Forelimb muscle (tissue), 1 donor: ENCODE data around the gene ZNF17. TPM values are rescaled to one million over a fixed set of nuclear protein-coding genes. Genes with fewer than 3 reads are reported as not detected.

Source experiments
- DNase-seq: peaks from one replicate; pipeline ENCODE4 v3.0.0-alpha.2; 2013; ENCODE audit warnings: low read depth
- polyA plus RNA-seq: library from polyadenylated mRNA; unstranded; fragments of 120-200 nt; gene quantifications from one replicate; pipeline ENCODE4 v1.2.1, GENCODE V29; 2013; ENCODE audit not compliant: insufficient read length

Gene ZNF17
- polyA plus RNA-seq, 1 donor: 7.9 TPM

- DNase-seq: no peak
These were observed 23.6 kb downstream of the ZNF17 start for GRCh38 chr19:57434386-57435061.

GRCh38 chr19:57435062-57435978, 24.4 kb downstream of the ZNF17 start, which contains the start of gene ZNF749:
Gene ZNF749 (plus strand): TSS chr19:57435325. CDS start chr19:57435579, 254 bp downstream.
- DNase-seq: peak; percentile 97

- DNase-seq: no peak
These were observed 25.5 kb downstream of the ZNF17 start for GRCh38 chr19:57436417-57436816.

GRCh38 chr19:57437931-57438330, 27.0 kb downstream of the ZNF17 start:
- no peak for DNase-seq

GRCh38 chr19:57438925-57439324, 28.0 kb downstream of the ZNF17 start:
- no peak for DNase-seq

- DNase-seq: no peak
These were observed 31.2 kb downstream of the ZNF17 start for GRCh38 chr19:57441979-57442752.

GRCh38 chr19:57443121-57443696, 32.2 kb downstream of the ZNF17 start:
- no peak for DNase-seq

- no peak for DNase-seq
These were observed 41.3 kb downstream of the ZNF17 start for GRCh38 chr19:57452307-57452706.

- DNase-seq: no peak
These were observed 54.9 kb downstream of the ZNF17 start for GRCh38 chr19:57465680-57466381.

GRCh38 chr19:57466489-57466888, 55.5 kb downstream of the ZNF17 start:
- no peak for DNase-seq

Other genes with a start within 250 kb of the ZNF17 start
- not detected for gene DUXA, start 243.7 kb upstream of the ZNF17 start, polyA plus RNA-seq
- 10.4 TPM for gene ZNF264, start 219.7 kb upstream of the ZNF17 start, polyA plus RNA-seq
- 1.1 TPM for gene AURKC, start 180.1 kb upstream of the ZNF17 start, polyA plus RNA-seq
- 5.6 TPM for gene ZNF805, start 170.5 kb upstream of the ZNF17 start, polyA plus RNA-seq
- gene ZNF460, start 130.7 kb upstream of the ZNF17 start, polyA plus RNA-seq: 3.9 TPM
- 5.5 TPM for gene ZNF543, start 90.7 kb upstream of the ZNF17 start, polyA plus RNA-seq
- 8.9 TPM for gene ZNF304, start 59.9 kb upstream of the ZNF17 start, polyA plus RNA-seq
- gene TRAPPC2B, start 47.6 kb upstream of the ZNF17 start, polyA plus RNA-seq: 15.2 TPM
- gene ZNF547, start 47.6 kb upstream of the ZNF17 start, polyA plus RNA-seq: 4.2 TPM
- 20.9 TPM for gene ZNF548, start 21.3 kb upstream of the ZNF17 start, polyA plus RNA-seq
- 6.6 TPM for gene ZNF749, start 24.2 kb downstream of the ZNF17 start, polyA plus RNA-seq
- 2.0 TPM for gene VN1R1, start 46.0 kb downstream of the ZNF17 start, polyA plus RNA-seq
- gene ZNF772, start 66.4 kb downstream of the ZNF17 start, polyA plus RNA-seq: 9.3 TPM
- gene ZNF419, start 76.6 kb downstream of the ZNF17 start, polyA plus RNA-seq: 10.6 TPM
- 7.8 TPM for gene ZNF773, start 88.8 kb downstream of the ZNF17 start, polyA plus RNA-seq
- gene ZNF549, start 116.2 kb downstream of the ZNF17 start, polyA plus RNA-seq: 7.5 TPM
- 10.6 TPM for gene ZNF550, start 148.7 kb downstream of the ZNF17 start, polyA plus RNA-seq
- 4.9 TPM for gene ZNF416, start 167.8 kb downstream of the ZNF17 start, polyA plus RNA-seq
- 4.8 TPM for gene ZIK1, start 173.0 kb downstream of the ZNF17 start, polyA plus RNA-seq
- 3.6 TPM for gene ZNF530, start 188.7 kb downstream of the ZNF17 start, polyA plus RNA-seq
- gene ZNF134, start 203.1 kb downstream of the ZNF17 start, polyA plus RNA-seq: 13.2 TPM
- gene ZNF211, start 222.0 kb downstream of the ZNF17 start, polyA plus RNA-seq: 17.3 TPM